GM12878 (cell line): ENCODE measurements around the gene PSIP1. TPM values are rescaled to one million over a fixed set of nuclear protein-coding genes. Genes with fewer than 3 reads are reported as not detected.

Experiments
- ASH2L ChIP-seq: fragments of 300-600, 200-600 bp; sonication (generic); IDR thresholded peaks from 2 replicates; pipeline ENCODE4 v1.6.1; 2017; ENCODE audit warnings: low read depth, mild to moderate bottlenecking, borderline replicate concordance
- CBFB ChIP-seq: IDR thresholded peaks from 2 replicates; pipeline ENCODE4 v1.6.1; 2016; ENCODE audit warnings: antibody characterized with exemption, low read depth
- CHD2 ChIP-seq: IDR thresholded peaks from 2 replicates; pipeline ENCODE4 v1.6.1; 2011; ENCODE audit warnings: low read depth, low read length, improper control_type of control experiment, borderline replicate concordance
- CTCF ChIP-seq, 3 experiments: IDR thresholded peaks in 2 of 3; conservative IDR thresholded peaks in 1 of 3; 2 replicates each; pipeline ENCODE4 v1.5.1; 2011; ENCODE audit warnings: low read depth in 3 of 3, low read length in 3 of 3, mild to moderate bottlenecking in 3 of 3, control low read depth in 2 of 3, moderate library complexity in 2 of 3, inconsistent platforms in 1 of 3, mixed read lengths in 1 of 3; ENCODE audit not compliant: control insufficient read depth in 2 of 3, insufficient read depth in 1 of 3; ENCODE audit errors: extremely low read depth in 1 of 3
- E2F4 ChIP-seq: IDR thresholded peaks from 2 replicates; pipeline ENCODE4 v1.6.1; 2012; ENCODE audit warnings: low read depth, low read length, improper control_type of control experiment
- GABPA ChIP-seq: IDR thresholded peaks from 2 replicates; pipeline ENCODE4 v1.6.1; 2014; ENCODE audit warnings: antibody characterized with exemption, low read depth, mild to moderate bottlenecking, inconsistent platforms
- HSF1 ChIP-seq: fragments of 150-350 bp; IDR thresholded peaks from 2 replicates; pipeline ENCODE4 v1.6.1; 2014; ENCODE audit warnings: mild to moderate bottlenecking, low read depth, low read length
- IKZF2 ChIP-seq, 2 experiments: fragments of 450-650 bp; IDR thresholded peaks; 2 replicates each; pipeline ENCODE4 v1.6.1; 2017; ENCODE audit warnings: mild to moderate bottlenecking in 2 of 2, moderate library complexity in 2 of 2
- JUNB ChIP-seq: IDR thresholded peaks from 2 replicates; pipeline ENCODE4 v1.6.1; 2016; ENCODE audit warnings: antibody characterized with exemption, mild to moderate bottlenecking
- KDM1A ChIP-seq: fragments of 200-600 bp; sonication (generic); IDR thresholded peaks from 2 replicates; pipeline ENCODE4 v1.6.1; 2016; ENCODE audit warnings: borderline replicate concordance
- KLF5 ChIP-seq: fragments of 450-650 bp; IDR thresholded peaks from 2 replicates; pipeline ENCODE4 v1.6.1; 2014; ENCODE audit warnings: mild to moderate bottlenecking; ENCODE audit not compliant: partially characterized antibody
- MAX ChIP-seq: IDR thresholded peaks from 2 replicates; pipeline ENCODE4 v1.6.1; 2012; ENCODE audit warnings: low read depth, low read length, improper control_type of control experiment
- NRF1 ChIP-seq: conservative IDR thresholded peaks from 2 replicates; pipeline ENCODE4 v1.6.1; 2011; ENCODE audit warnings: mild to moderate bottlenecking, low read depth, low read length, improper control_type of control experiment
- PAX8 ChIP-seq: fragments of 450-650 bp; IDR thresholded peaks from 2 replicates; pipeline ENCODE4 v1.6.1; 2017; ENCODE audit warnings: mild to moderate bottlenecking, moderate library complexity
- RAD51 ChIP-seq: fragments of 450-650 bp; IDR thresholded peaks from 2 replicates; pipeline ENCODE4 v1.6.1; 2016; ENCODE audit warnings: moderate library complexity, mild to moderate bottlenecking, inconsistent platforms
- RB1 ChIP-seq: fragments of 450-650 bp; formaldehyde crosslinking; IDR thresholded peaks from 2 replicates; pipeline ENCODE4 v1.6.1; 2017; ENCODE audit warnings: mild to moderate bottlenecking, borderline replicate concordance
- SMAD5 ChIP-seq: IDR thresholded peaks from 2 replicates; pipeline ENCODE4 v1.6.1; 2016; ENCODE audit warnings: antibody characterized with exemption, low read depth
- SREBF2 ChIP-seq: IDR thresholded peaks from 2 replicates; pipeline ENCODE4 v1.6.1; 2012; ENCODE audit warnings: mild to moderate bottlenecking, low read length
- TAF1 ChIP-seq: IDR thresholded peaks from 2 replicates; pipeline ENCODE4 v1.6.1; 2011; ENCODE audit warnings: mild to moderate bottlenecking, low read depth, low read length, borderline replicate concordance
- USF1 ChIP-seq: IDR thresholded peaks from 2 replicates; pipeline ENCODE4 v1.6.1; 2011; ENCODE audit warnings: borderline replicate concordance, low read depth, mild to moderate bottlenecking, moderate library complexity, mixed read lengths, low read length; ENCODE audit not compliant: insufficient read depth; ENCODE audit errors: extremely low read length
- ZNF687 ChIP-seq: fragments of 450-650 bp; IDR thresholded peaks from 2 replicates; pipeline ENCODE4 v1.6.1; 2017; ENCODE audit warnings: mild to moderate bottlenecking, moderate library complexity
- polyA plus RNA-seq, 11 experiments: library from polyadenylated mRNA; depleted of rRNA in 4 of 11; unstranded in 6 of 11; stranded (reverse) in 5 of 11; fragments of >200 nt; fragmentation: Nextera tagmentation in 4 of 11; fragmentation: Illumina TruSeq in 1 of 11; extraction: Ambion mirVana in 4 of 11; extraction: Trizol in 1 of 11; gene quantifications; 1 replicate in 1 of 11; 2 replicates in 10 of 11; pipeline versions ENCODE4 v1.2.1 to v1.2.3, GENCODE V29; 2011 to 2016; ENCODE audit warnings: inconsistent platforms in 2 of 11, missing spikeins in 2 of 11, low read depth in 1 of 11
- total RNA-seq, 4 experiments: library from RNA; depleted of rRNA in 3 of 4; stranded (reverse); fragments of >200 nt in 3 of 4; fragmentation: Illumina TruSeq in 1 of 4; extraction: Trizol in 1 of 4; gene quantifications; 2 replicates each; pipeline versions ENCODE4 v1.2.1 to v1.2.3, GENCODE V29; 2013 to 2021

Gene PSIP1
- total and polyA plus RNA-seq, 10 of the 15 experiments (the other 5 are each of a cell fraction or from before 2014, with no cell fraction given) = 75.5 to 299 (median 173) TPM

- TF ChIP-seq MAX (peak; percentile 49; the same call in 1 of the 2 replicates), PAX8 (no peak), KLF5 (no peak), KDM1A (no peak), CHD2 (no peak), SMAD5 (no peak), RB1 (no peak), HSF1 (no peak), SREBF2 (no peak), JUNB (peak; percentile 60), TAF1 (no peak; the same call in 1 of the 2 replicates), NRF1 (no peak), RAD51 (peak; percentile 94), GABPA (no peak), E2F4 (no peak), ASH2L (peak; percentile 29; the same call in 1 of the 2 replicates), CBFB (peak; percentile 72), USF1 (no peak), IKZF2 (IDR thresholded peaks at IDR 0.05) (peak; percentile 87 to 88), ZNF687 (peak; percentile 77), CTCF (IDR thresholded peaks at IDR 0.05 in 2 of 3, conservative IDR thresholded peaks at IDR 0.05 in 1 of 3; ENCODE audit: control insufficient read depth in 2 of 3, extremely low read depth in 1 of 3, insufficient read depth in 1 of 3, low read depth in 3 of 3, low read length in 3 of 3) (no peak)
Observed at GRCh38 chr9:15529566-15530324, 19.0 kb upstream of the PSIP1 start (continued).
